Common myeloid progenitor, CD34-positive (primary cell): ENCODE data around the gene PTP4A1.

Source experiments
- CTCF ChIA-PET: fragments of 350-600 bp; sonication (Branson Sonifier 250); formaldehyde crosslinking; loops from one replicate; lab custom pipeline; 2021; ENCODE audit warnings: antibody characterized with exemption; lab: Charles Lee
- POLR2A ChIA-PET: fragments of 350-600 bp; sonication (Branson Sonifier 250); formaldehyde crosslinking; loops from one replicate; lab custom pipeline; 2021; ENCODE audit warnings: antibody characterized with exemption; lab: Charles Lee
- DNase-seq, 3 donors: peaks; one replicate each; pipeline versions ENCODE4 v3.0.0 to v3.0.0-alpha.2; 2013
- H3K27ac ChIP-seq, 2 experiments: 1 replicate in 1 of 2; 2 replicates in 1 of 2; pipeline ENCODE4 v1.7.0; 2013; ENCODE audit warnings: inconsistent platforms in 2 of 2, low read length in 2 of 2, mild to moderate bottlenecking in 2 of 2, low read depth in 1 of 2, moderate library complexity in 1 of 2; ENCODE audit not compliant: severe bottlenecking in 2 of 2, insufficient read depth in 1 of 2, poor library complexity in 1 of 2
- H3K27me3 ChIP-seq, 5 experiments: replicated peaks in 2 of 5; 1 replicate in 3 of 5; 2 replicates in 2 of 5; pipeline versions ENCODE4 v1.6.1 to v1.7.0; 2013; ENCODE audit warnings: low read length in 4 of 5, mild to moderate bottlenecking in 2 of 5, moderate library complexity in 2 of 5, inconsistent platforms in 1 of 5; ENCODE audit not compliant: insufficient read depth in 5 of 5, control insufficient read depth in 4 of 5
- H3K36me3 ChIP-seq, 4 experiments: 1 replicate in 2 of 4; 2 replicates in 2 of 4; pipeline versions ENCODE4 v1.6.1 to v1.7.0; 2013; ENCODE audit warnings: low read length in 3 of 4, control low read depth in 1 of 4, mild to moderate bottlenecking in 1 of 4; ENCODE audit not compliant: control insufficient read depth in 4 of 4, insufficient read depth in 4 of 4
- H3K4me1 ChIP-seq, 4 experiments: 1 replicate in 3 of 4; 2 replicates in 1 of 4; pipeline versions ENCODE4 v1.6.1 to v1.7.1; 2013; ENCODE audit warnings: low read length in 3 of 4, mild to moderate bottlenecking in 3 of 4, control low read depth in 1 of 4, inconsistent platforms in 1 of 4, moderate library complexity in 1 of 4; ENCODE audit not compliant: control insufficient read depth in 4 of 4, insufficient read depth in 4 of 4; ENCODE audit errors: control extremely low read depth in 1 of 4
- H3K4me3 ChIP-seq, 7 experiments: 1 replicate in 4 of 7; 2 replicates in 3 of 7; pipeline versions ENCODE4 v1.5.1 to v1.7.0; 2013; ENCODE audit warnings: mild to moderate bottlenecking in 7 of 7, low read length in 6 of 7, moderate library complexity in 6 of 7, inconsistent platforms in 2 of 7, low read depth in 2 of 7, control low read depth in 1 of 7; ENCODE audit not compliant: insufficient read depth in 4 of 7, control insufficient read depth in 1 of 7; ENCODE audit errors: extremely low read depth in 1 of 7
- H3K9me3 ChIP-seq, 5 experiments: 1 replicate in 4 of 5; 2 replicates in 1 of 5; pipeline versions ENCODE4 v1.6.1 to v1.7.1; 2013; ENCODE audit warnings: low read length in 4 of 5, mild to moderate bottlenecking in 2 of 5, inconsistent platforms in 1 of 5, low read depth in 1 of 5, moderate library complexity in 1 of 5; ENCODE audit not compliant: control insufficient read depth in 4 of 5, insufficient read depth in 2 of 5; ENCODE audit errors: control extremely low read depth in 1 of 5
- WGBS: methylation state at CpG from one replicate; pipeline ENCODE4 v1.1.5; 2013; ENCODE audit not compliant: insufficient coverage; 5-methylcytosine and 5-hydroxymethylcytosine counted together

Gene PTP4A1

GRCh38 chr6:63529498-63529897 is 42.8 kb upstream of the PTP4A1 start:
- peak; percentile 9 to 35 (median 19) for DNase-seq
- no peak overlapping the region for H3K27ac ChIP-seq
- WGBS = no CpG with 5 or more reads among the region's 4 CpGs

GRCh38 chr6:63530182-63530581 is 42.1 kb upstream of the PTP4A1 start:
- 100% methylated on average over 3 of the region's 3 CpGs for WGBS
- peaks cover 0 to 6% (median 0%) of the 10 kb centered on the region in 4 experiments for H3K4me1 ChIP-seq
- no peaks in the 10 kb centered on the region for H3K36me3 ChIP-seq
- no peak for DNase-seq
- H3K27me3 ChIP-seq = no peaks in the 10 kb centered on the region
- H3K9me3 ChIP-seq = peaks cover 0 to 3% (median 0%) of the 10 kb centered on the region in 5 experiments
- H3K4me3 ChIP-seq = no peak overlapping the region
- H3K27ac ChIP-seq = no peak overlapping the region
- ChIA-PET POLR2A (no interaction called here), CTCF (no interaction called here)

More at GRCh38 chr6:63529498-63529897, 42.8 kb upstream of the PTP4A1 start:
- Histone ChIP-seq H3K4me3 (peak overlapping the region in 2 of 7 experiments; percentile 13 to 20), H3K27me3 (no peaks in the 10 kb centered on the region), H3K36me3 (no peaks in the 10 kb centered on the region), H3K9me3 (peaks cover 0 to 3% (median 0%) of the 10 kb centered on the region in 5 experiments), H3K4me1 (peaks cover 0 to 6% (median 0%) of the 10 kb centered on the region in 4 experiments)
- ChIA-PET CTCF (no interaction called here), POLR2A (no interaction called here)

GRCh38 chr6:63530991-63531390 is 41.3 kb upstream of the PTP4A1 start:
- no CpG with 5 or more reads among the region's 1 CpG for WGBS
- Histone ChIP-seq H3K9me3 (no peaks in the 10 kb centered on the region), H3K27me3 (no peaks in the 10 kb centered on the region), H3K4me3 (no peak overlapping the region), H3K27ac (no peak overlapping the region), H3K36me3 (no peaks in the 10 kb centered on the region), H3K4me1 (peaks cover 0 to 6% (median 0%) of the 10 kb centered on the region in 4 experiments)
- ChIA-PET CTCF (no interaction called here), POLR2A (no interaction called here)
- no peak for DNase-seq

GRCh38 chr6:63533026-63533425 is 39.3 kb upstream of the PTP4A1 start:
- CTCF ChIA-PET = interaction anchor here (0.9 kb wide), 1 partner anchor 9 kb away, joined by 3 read pairs; no protein-coding TSS in a partner anchor
- no peaks in the 10 kb centered on the region for H3K27me3 ChIP-seq
- no peak for DNase-seq
- no peaks in the 10 kb centered on the region for H3K9me3 ChIP-seq
- H3K27ac ChIP-seq = no peak overlapping the region
- 100% methylated on average over 3 of the region's 3 CpGs for WGBS
- POLR2A ChIA-PET = no interaction called here
- no peak overlapping the region for H3K4me3 ChIP-seq
- peaks cover 0 to 6% (median 0%) of the 10 kb centered on the region in 4 experiments for H3K4me1 ChIP-seq
- H3K36me3 ChIP-seq = no peaks in the 10 kb centered on the region

DNA sequence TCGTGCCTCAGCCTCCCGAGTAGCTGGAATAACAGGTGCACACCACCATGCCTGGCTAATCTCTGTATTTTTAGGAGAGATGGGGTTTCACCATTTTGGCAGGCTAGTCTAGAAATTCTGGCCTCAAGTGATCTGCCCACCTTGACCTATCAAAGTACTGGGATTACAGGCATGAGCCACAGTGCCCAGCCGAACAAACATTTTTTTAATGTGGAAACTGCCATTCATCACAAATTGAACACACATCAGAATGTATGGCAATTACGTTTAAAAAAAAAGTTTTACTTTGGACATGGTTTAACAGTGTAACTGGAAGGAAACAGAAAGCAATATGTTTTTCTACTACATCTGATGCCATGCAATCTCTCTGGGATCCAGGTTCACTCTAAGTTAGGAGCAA is 38.3 kb upstream of the PTP4A1 start:
- Histone ChIP-seq H3K36me3 (no peaks in the 10 kb centered on the region), H3K27ac (no peak overlapping the region), H3K27me3 (no peaks in the 10 kb centered on the region), H3K4me3 (no peak overlapping the region), H3K9me3 (no peaks in the 10 kb centered on the region), H3K4me1 (peaks cover 0 to 6% (median 0%) of the 10 kb centered on the region in 4 experiments)
- CTCF ChIA-PET = interaction anchor here (0.9 kb wide), 1 partner anchor 8 kb away, joined by 3 read pairs; no protein-coding TSS in a partner anchor
- 100% methylated on average over 1 of the region's 4 CpGs for WGBS
- POLR2A ChIA-PET = no interaction called here
- no peak for DNase-seq

DNA sequence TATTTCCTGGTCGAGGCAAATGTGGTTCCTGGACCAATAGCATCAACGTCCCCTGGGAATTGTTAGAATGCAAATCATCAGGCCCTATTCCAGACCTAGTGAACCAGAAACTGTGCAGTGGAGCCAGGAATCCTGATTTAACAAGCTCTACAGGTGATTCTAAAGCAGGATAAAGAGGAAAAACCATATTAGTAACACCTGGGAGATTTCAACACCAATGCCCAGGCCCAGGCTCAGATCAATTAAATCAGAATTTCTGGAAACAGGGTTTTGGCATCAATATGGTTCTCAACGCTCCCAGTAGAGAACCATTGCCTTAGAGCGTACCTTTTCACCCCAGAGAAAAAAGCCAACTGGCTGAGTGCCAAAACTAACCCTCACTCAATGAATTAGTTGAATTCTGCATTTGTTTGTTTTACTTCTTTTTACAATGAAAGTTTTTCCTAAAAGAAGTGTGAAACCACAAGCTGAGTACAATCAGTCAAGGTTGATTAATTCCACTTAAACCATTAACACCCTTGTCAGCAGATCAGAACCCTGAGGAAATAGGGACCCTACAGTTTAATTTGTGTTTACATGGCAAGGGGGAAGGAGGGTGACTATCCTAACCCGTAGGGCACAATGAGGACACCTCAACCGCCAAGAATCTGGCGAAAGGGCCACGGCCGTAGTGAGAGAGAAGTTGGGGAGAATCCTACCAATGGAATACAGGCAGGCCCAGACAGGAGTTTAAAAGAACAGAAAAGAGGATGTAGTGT is 34.9 kb upstream of the PTP4A1 start:
- no peaks in the 10 kb centered on the region for H3K9me3 ChIP-seq
- H3K36me3 ChIP-seq = no peaks in the 10 kb centered on the region
- no peak for DNase-seq
- ChIA-PET POLR2A (no interaction called here), CTCF (no interaction called here)
- H3K27me3 ChIP-seq = peaks cover 0 to 2% (median 0%) of the 10 kb centered on the region in 5 experiments
- WGBS = 76% methylated on average over 8 of the region's 9 CpGs
- no peak overlapping the region for H3K27ac ChIP-seq
- H3K4me3 ChIP-seq = no peak overlapping the region
- H3K4me1 ChIP-seq = no peaks in the 10 kb centered on the region

DNA sequence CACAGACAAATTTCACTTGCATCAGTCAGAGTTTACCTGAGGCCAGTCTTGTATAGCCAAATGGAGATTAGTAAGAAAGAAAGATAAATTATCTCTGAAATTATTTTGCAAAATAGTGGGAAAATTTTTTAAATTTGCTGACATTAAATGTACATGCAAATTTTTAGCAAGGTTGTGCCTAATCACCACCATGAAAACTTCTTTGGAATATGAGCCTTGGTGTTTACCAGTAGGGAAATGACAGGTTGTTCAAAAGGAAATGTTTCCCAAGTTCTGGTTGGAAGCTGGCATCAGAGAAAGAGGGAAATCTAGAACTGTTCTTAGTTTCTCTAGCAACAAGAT is 34.4 kb upstream of the PTP4A1 start:
- no peak for DNase-seq
- Histone ChIP-seq H3K27me3 (peaks cover 0 to 2% (median 0%) of the 10 kb centered on the region in 5 experiments), H3K9me3 (no peaks in the 10 kb centered on the region), H3K36me3 (no peaks in the 10 kb centered on the region), H3K4me1 (no peaks in the 10 kb centered on the region), H3K27ac (no peak overlapping the region), H3K4me3 (no peak overlapping the region)
- ChIA-PET CTCF (no interaction called here), POLR2A (no interaction called here)
